ENCODE measurements around the gene HLA-DPA1. TPM values are rescaled to one million over a fixed set of nuclear protein-coding genes. Genes with fewer than 3 reads are reported as not detected.

HLA-DPA1 gene
- total and polyA plus RNA-seq, 7 donors: 29.9 to 210 (median 51.0) TPM

GRCh38 chr6:33076406-33076934 is 3.0 kb upstream of the HLA-DPA1 start:
- Histone ChIP-seq H3K36me3 (no peaks in the 10 kb centered on the region), H3K4me3 (peak overlapping the region in 3 of 4 donors; percentile 19 to 43 (median 26)), H3K27me3 (no peaks in the 10 kb centered on the region), H3K4me1 (peaks cover 0 to 17% (median 10%) of the 10 kb centered on the region in 4 donors), H3K27ac (peak overlapping the region; percentile 43 to 70 (median 58)), H3K9me3 (no peaks in the 10 kb centered on the region)
- intact Hi-C loops (cut with DNase I): no loop called here
- WGBS, 2 donors: 48 to 71% methylated on average over 3 of the region's 3 CpGs
- no peak for TF ChIP-seq POLR2AphosphoS5 (IDR thresholded peaks at IDR 0.05)
- TF ChIP-seq EP300 (IDR thresholded peaks at IDR 0.05): no peak
- TF ChIP-seq POLR2A (IDR thresholded peaks at IDR 0.05): no peak
- TF ChIP-seq CTCF (IDR thresholded peaks at IDR 0.05): no peak
- DNase-seq: no peak

- peak within 1 kb of the TSS in 3 of 4 donors; percentile 19 to 43 (median 26) for H3K4me3 ChIP-seq
- H3K4me1 ChIP-seq: peaks cover 0 to 10% (median 4%) of the 10 kb centered on the region in 4 donors
- no peak for DNase-seq
- TF ChIP-seq POLR2AphosphoS5 (IDR thresholded peaks at IDR 0.05) (peak in 3 of 4 donors; percentile 53 to 66 (median 54)), CTCF (IDR thresholded peaks at IDR 0.05) (no peak)
- H3K36me3 ChIP-seq: no peaks in the 10 kb centered on the region
- H3K27ac ChIP-seq: peak within 1 kb of the TSS; percentile 43 to 70 (median 58)
- intact Hi-C loops (cut with DNase I): no loop called here
- no peaks in the 10 kb centered on the region for H3K27me3 ChIP-seq
- 43 to 57% methylated on average over 10 of the region's 10 CpGs for WGBS, 2 donors
- no peaks in the 10 kb centered on the region for H3K9me3 ChIP-seq
Observed at GRCh38 chr6:33075568-33076405, 2.3 kb upstream of the HLA-DPA1 start, which contains the start of gene HLA-DPB1. HLA-DPB1 (plus strand) TSS chr6:33075990; CDS start chr6:33076042, 52 bp downstream.

GRCh38 chr6:33075208-33075567 is 1.7 kb upstream of the HLA-DPA1 start:
- H3K27ac ChIP-seq: peak overlapping the region in 2 of 4 donors; percentile 62 to 70
- no peak for DNase-seq

GRCh38 chr6:33072508-33073100 is 845 bp downstream of the HLA-DPA1 start:
- Histone ChIP-seq H3K27ac (peak overlapping the region in 2 of 4 donors; percentile 44 to 64), H3K4me3 (peak overlapping the region in 2 of 4 donors; percentile 25 to 36), H3K9me3 (no peaks in the 10 kb centered on the region), H3K27me3 (no peaks in the 10 kb centered on the region), H3K36me3 (peaks cover 0 to 10% (median 0%) of the 10 kb centered on the region in 4 donors), H3K4me1 (no peaks in the 10 kb centered on the region)
- TF ChIP-seq POLR2A (IDR thresholded peaks at IDR 0.05): no peak
- TF ChIP-seq CTCF (IDR thresholded peaks at IDR 0.05): no peak
- no peak for TF ChIP-seq POLR2AphosphoS5 (IDR thresholded peaks at IDR 0.05)
- TF ChIP-seq EP300 (IDR thresholded peaks at IDR 0.05): no peak
- intact Hi-C loops (cut with DNase I): no loop called here
- DNase-seq: no peak
- 46 to 73% methylated on average over 7 of the region's 7 CpGs for WGBS, 2 donors

More at GRCh38 chr6:33075208-33075567, 1.7 kb upstream of the HLA-DPA1 start:
- Histone ChIP-seq H3K4me3 (no peak overlapping the region), H3K9me3 (no peaks in the 10 kb centered on the region), H3K27me3 (no peaks in the 10 kb centered on the region), H3K36me3 (no peaks in the 10 kb centered on the region), H3K4me1 (peaks cover 0 to 6% (median 3%) of the 10 kb centered on the region in 4 donors)
- intact Hi-C loops (cut with DNase I): no loop called here
- WGBS, 2 donors: 47 to 74% methylated on average over 4 of the region's 4 CpGs
- no peak for TF ChIP-seq POLR2AphosphoS5 (IDR thresholded peaks at IDR 0.05)
- TF ChIP-seq POLR2A (IDR thresholded peaks at IDR 0.05): no peak
- no peak for TF ChIP-seq CTCF (IDR thresholded peaks at IDR 0.05)
- TF ChIP-seq EP300 (IDR thresholded peaks at IDR 0.05): no peak

All from sigmoid colon (tissue), 7 donors.